ENCODE results near the gene IPO9. TPM values are rescaled to one million over a fixed set of nuclear protein-coding genes. Genes with fewer than 3 reads are reported as not detected.
"Not testable (repeated sequence)": the region's sequence is repeated elsewhere in the genome, so short reads cannot be mapped to it uniquely, and the experiment has no call there.

IPO9 gene
- total RNA-seq, 5 donors from 2014 or later (not counting 1 experiment from before 2014, with no cell fraction given) = 28.2 to 39.9 (median 36.9) TPM

- Histone ChIP-seq H3K27me3 (replicated peaks in 1 of 2; ENCODE audit: control insufficient read depth in 2 of 2, extremely low read depth in 1 of 2, insufficient read depth in 2 of 2, low read length in 1 of 2) (no peaks in the 10 kb centered on the region), H3K4me3 (ENCODE audit: control insufficient read depth in 1 of 2, extremely low read depth in 1 of 2, low read length in 1 of 2) (no peak overlapping the region), H3K9me3 (no peaks in the 10 kb centered on the region), H3K36me3 (ENCODE audit: control insufficient read depth in 2 of 2, extremely low read depth in 1 of 2, insufficient read depth in 1 of 2, low read length in 1 of 2) (peaks cover 19 to 69% of the 10 kb centered on the region in 2 donors), H3K27ac (ENCODE audit: low read length) (no peak overlapping the region), H3K4me1 (ENCODE audit: control insufficient read depth in 1 of 2, extremely low read depth in 1 of 2, insufficient read depth in 2 of 2, low read length in 2 of 2) (no peaks in the 10 kb centered on the region)
- H3K4me1 Mint-ChIP-seq = peaks cover 6 to 9% (median 7%) of the 10 kb centered on the region in 3 donors
- H3K4me3 Mint-ChIP-seq = no peak overlapping the region
- H3K27ac Mint-ChIP-seq = no peak overlapping the region
- no peaks in the 10 kb centered on the region for H3K9me3 Mint-ChIP-seq
- peaks cover 44% of the 10 kb centered on the region for H3K36me3 Mint-ChIP-seq
- DNase-seq (no peak), ATAC-seq (replicated peaks in 1 of 4) (no peak)
- no peaks in the 10 kb centered on the region for H3K27me3 Mint-ChIP-seq
- 97% methylated on average over 2 of the region's 2 CpGs for WGBS (ENCODE audit: insufficient coverage)
- ChIA-PET POLR2A (interaction anchor here in 1 of 2 donors (0.5 kb wide), 1 partner anchor 9 kb away, joined by 12 read pairs; no protein-coding TSS in a partner anchor), CTCF (interaction anchor here in 1 of 2 donors (0.6 kb wide), 1 partner anchor 21 kb away, joined by 3 read pairs; the partner anchor contains the start of gene IPO9)
Measured at GRCh38 chr1:201849372-201850052, 20.6 kb downstream of the IPO9 start.

GRCh38 chr1:201850053-201850397 is 21.1 kb downstream of the IPO9 start:
- Mint-ChIP-seq H3K4me1 (peaks cover 5 to 8% (median 6%) of the 10 kb centered on the region in 3 donors), H3K27me3 (no peaks in the 10 kb centered on the region), H3K4me3 (no peak overlapping the region), H3K9me3 (no peaks in the 10 kb centered on the region), H3K36me3 (peaks cover 50% of the 10 kb centered on the region), H3K27ac (no peak overlapping the region)
- CTCF ChIA-PET = no interaction called here
- no peak overlapping the region for H3K4me3 ChIP-seq (ENCODE audit: control insufficient read depth in 1 of 2, extremely low read depth in 1 of 2, low read length in 1 of 2)
- POLR2A ChIA-PET = no interaction called here
- ATAC-seq (replicated peaks in 1 of 4) (no peak), DNase-seq (no peak)
- H3K27ac ChIP-seq (ENCODE audit: low read length) = no peak overlapping the region
- no peaks in the 10 kb centered on the region for H3K9me3 ChIP-seq
- H3K27me3 ChIP-seq (replicated peaks in 1 of 2; ENCODE audit: control insufficient read depth in 2 of 2, extremely low read depth in 1 of 2, insufficient read depth in 2 of 2, low read length in 1 of 2) = no peaks in the 10 kb centered on the region
- WGBS (ENCODE audit: insufficient coverage) = no CpG with 5 or more reads among the region's 1 CpG
- no peaks in the 10 kb centered on the region for H3K4me1 ChIP-seq (ENCODE audit: control insufficient read depth in 1 of 2, extremely low read depth in 1 of 2, insufficient read depth in 2 of 2, low read length in 2 of 2)
- peaks cover 19 to 74% of the 10 kb centered on the region in 2 donors for H3K36me3 ChIP-seq (ENCODE audit: control insufficient read depth in 2 of 2, extremely low read depth in 1 of 2, insufficient read depth in 1 of 2, low read length in 1 of 2)

- peaks cover 64% of the 10 kb centered on the region for H3K36me3 Mint-ChIP-seq
- no peak overlapping the region for H3K27ac Mint-ChIP-seq
- Histone ChIP-seq H3K4me1 (ENCODE audit: control insufficient read depth in 1 of 2, extremely low read depth in 1 of 2, insufficient read depth in 2 of 2, low read length in 2 of 2) (no peaks in the 10 kb centered on the region), H3K27ac (ENCODE audit: low read length) (no peak overlapping the region), H3K9me3 (no peaks in the 10 kb centered on the region), H3K36me3 (ENCODE audit: control insufficient read depth in 2 of 2, extremely low read depth in 1 of 2, insufficient read depth in 1 of 2, low read length in 1 of 2) (peaks cover 15 to 93% of the 10 kb centered on the region in 2 donors), H3K27me3 (replicated peaks in 1 of 2; ENCODE audit: control insufficient read depth in 2 of 2, extremely low read depth in 1 of 2, insufficient read depth in 2 of 2, low read length in 1 of 2) (no peaks in the 10 kb centered on the region), H3K4me3 (ENCODE audit: control insufficient read depth in 1 of 2, extremely low read depth in 1 of 2, low read length in 1 of 2) (no peak overlapping the region)
- no peaks in the 10 kb centered on the region for H3K9me3 Mint-ChIP-seq
- ChIA-PET POLR2A (no interaction called here), CTCF (interaction anchor here (0.6 kb wide), 2 partner anchors 16 to 148 kb away, joined by 3 read pairs; no protein-coding TSS in a partner anchor)
- H3K4me1 Mint-ChIP-seq = peaks cover 0 to 2% (median 0%) of the 10 kb centered on the region in 3 donors
- no CpG with 5 or more reads among the region's 1 CpG for WGBS (ENCODE audit: insufficient coverage)
- ATAC-seq (replicated peaks in 1 of 4) (no peak), DNase-seq (no peak)
- no peak overlapping the region for H3K4me3 Mint-ChIP-seq
- no peaks in the 10 kb centered on the region for H3K27me3 Mint-ChIP-seq
Measured at GRCh38 chr1:201851949-201852348, 23.0 kb downstream of the IPO9 start.

- no CpG with 5 or more reads among the region's 2 CpGs for WGBS (ENCODE audit: insufficient coverage)
- DNase-seq; H3K4me1 ChIP-seq (ENCODE audit: control insufficient read depth in 1 of 2, extremely low read depth in 1 of 2, insufficient read depth in 2 of 2, low read length in 2 of 2); H3K4me1 Mint-ChIP-seq; H3K27me3 ChIP-seq (replicated peaks in 1 of 2; ENCODE audit: control insufficient read depth in 2 of 2, extremely low read depth in 1 of 2, insufficient read depth in 2 of 2, low read length in 1 of 2); H3K27me3 Mint-ChIP-seq; H3K27ac Mint-ChIP-seq; H3K27ac ChIP-seq (ENCODE audit: low read length); H3K4me3 ChIP-seq (ENCODE audit: control insufficient read depth in 1 of 2, extremely low read depth in 1 of 2, low read length in 1 of 2); H3K9me3 Mint-ChIP-seq; H3K4me3 Mint-ChIP-seq; H3K9me3 ChIP-seq; CTCF ChIA-PET; ATAC-seq (replicated peaks in 1 of 4); POLR2A ChIA-PET: not testable (repeated sequence)
- H3K36me3 ChIP-seq (ENCODE audit: control insufficient read depth in 2 of 2, extremely low read depth in 1 of 2, insufficient read depth in 1 of 2, low read length in 1 of 2) = peaks cover 19 to 87% of the 10 kb centered on the region in 2 donors
- H3K36me3 Mint-ChIP-seq = peaks cover 69% of the 10 kb centered on the region
Measured at GRCh38 chr1:201856722-201857121, 27.8 kb downstream of the IPO9 start.

GRCh38 chr1:201859424-201859823 is 30.5 kb downstream of the IPO9 start:
- Histone ChIP-seq H3K9me3 (no peaks in the 10 kb centered on the region), H3K27me3 (replicated peaks in 1 of 2; ENCODE audit: control insufficient read depth in 2 of 2, extremely low read depth in 1 of 2, insufficient read depth in 2 of 2, low read length in 1 of 2) (no peaks in the 10 kb centered on the region), H3K4me3 (ENCODE audit: control insufficient read depth in 1 of 2, extremely low read depth in 1 of 2, low read length in 1 of 2) (no peak overlapping the region), H3K27ac (ENCODE audit: low read length) (no peak overlapping the region), H3K4me1 (ENCODE audit: control insufficient read depth in 1 of 2, extremely low read depth in 1 of 2, insufficient read depth in 2 of 2, low read length in 2 of 2) (no peaks in the 10 kb centered on the region), H3K36me3 (ENCODE audit: control insufficient read depth in 2 of 2, extremely low read depth in 1 of 2, insufficient read depth in 1 of 2, low read length in 1 of 2) (peaks cover 4 to 68% of the 10 kb centered on the region in 2 donors)
- Mint-ChIP-seq H3K36me3 (peaks cover 64% of the 10 kb centered on the region), H3K4me3 (no peak overlapping the region), H3K27me3 (no peaks in the 10 kb centered on the region), H3K4me1 (no peaks in the 10 kb centered on the region), H3K27ac (no peak overlapping the region), H3K9me3 (no peaks in the 10 kb centered on the region)
- ChIA-PET POLR2A (no interaction called here), CTCF (interaction anchor here in 1 of 2 donors (0.6 kb wide), 1 partner anchor 148 kb away, joined by 4 read pairs; no protein-coding TSS in a partner anchor)
- ATAC-seq (replicated peaks in 1 of 4) = no peak
- DNase-seq = no peak
- WGBS (ENCODE audit: insufficient coverage) = 100% methylated on average over 2 of the region's 5 CpGs

- Histone ChIP-seq H3K4me1 (ENCODE audit: control insufficient read depth in 1 of 2, extremely low read depth in 1 of 2, insufficient read depth in 2 of 2, low read length in 2 of 2) (no peaks in the 10 kb centered on the region), H3K9me3 (no peaks in the 10 kb centered on the region), H3K27ac (ENCODE audit: low read length) (no peak overlapping the region), H3K36me3 (ENCODE audit: control insufficient read depth in 2 of 2, extremely low read depth in 1 of 2, insufficient read depth in 1 of 2, low read length in 1 of 2) (peaks cover 4 to 63% of the 10 kb centered on the region in 2 donors), H3K4me3 (ENCODE audit: control insufficient read depth in 1 of 2, extremely low read depth in 1 of 2, low read length in 1 of 2) (no peak overlapping the region), H3K27me3 (replicated peaks in 1 of 2; ENCODE audit: control insufficient read depth in 2 of 2, extremely low read depth in 1 of 2, insufficient read depth in 2 of 2, low read length in 1 of 2) (no peaks in the 10 kb centered on the region)
- CTCF ChIA-PET = interaction anchor here in 1 of 2 donors (0.8 kb wide), 1 partner anchor 8 kb away, joined by 3 read pairs; no protein-coding TSS in a partner anchor
- Mint-ChIP-seq H3K27me3 (no peaks in the 10 kb centered on the region), H3K4me1 (no peaks in the 10 kb centered on the region), H3K9me3 (no peaks in the 10 kb centered on the region), H3K4me3 (no peak overlapping the region), H3K36me3 (peaks cover 51% of the 10 kb centered on the region), H3K27ac (no peak overlapping the region)
- POLR2A ChIA-PET = no interaction called here
- ATAC-seq (replicated peaks in 1 of 4) = no peak
- no peak for DNase-seq
- WGBS (ENCODE audit: insufficient coverage) = 100% methylated on average over 2 of the region's 7 CpGs
Measured at GRCh38 chr1:201861448-201861847, 32.5 kb downstream of the IPO9 start.
